K562 (cell line): ENCODE measurements around the gene UBL3. TPM values are rescaled to one million over a fixed set of nuclear protein-coding genes. Genes with fewer than 3 reads are reported as not detected.

ENCODE experiments used
- ATAC-seq: fragments of 200-7000 bp; cut with Tn5 transposase; 3 replicates; pipeline ENCODE4 v1.9.1; 2020; ENCODE audit warnings: moderate library complexity
- BruUV-seq: library from RNA; stranded (reverse); fragments of 400-500 nt; replicated peaks from 2 replicates; lab custom pipeline; 2021; lab: Mats Ljungman, UMichigan
- CTCF ChIA-PET: fragments of 300-600 bp; formaldehyde crosslinking; extraction: SDS; loops from one replicate; lab custom pipeline; 2021; ENCODE audit warnings: low intra/inter-chr PET ratio; lab: Yijun Ruan, JAX
- POLR2A ChIA-PET: fragments of 300-600, 350-650 bp; sonication (Branson Sonifier 250); formaldehyde crosslinking; extraction: SDS; loops from one replicate; lab custom pipeline; 2021; ENCODE audit warnings: antibody characterized with exemption, inconsistent platforms; lab: Yijun Ruan, JAX
- DNase-seq, 4 experiments: peaks; one replicate each; pipeline versions ENCODE4 v3.0.0 to v3.0.0-alpha.2; 2011 to 2018; ENCODE audit warnings: low spot score in 3 of 4, mixed read lengths in 3 of 4; ENCODE audit errors: extremely low read depth in 1 of 4
- FAIRE-seq: peaks from 2 replicates; lab custom pipeline; 2011; peaks lifted over from hg19 to GRCh38; lab: Jason Lieb, UNC
- H2AFZ ChIP-seq: 2 replicates; pipeline ENCODE4 v1.6.0; 2011; ENCODE audit warnings: low read depth, low read length, control low read depth, inconsistent platforms
- H3K27ac ChIP-seq: fragments of 200-600 bp; 3 replicates; pipeline ENCODE4 v1.8.0; 2011; ENCODE audit warnings: low read depth, mild to moderate bottlenecking, control low read depth, inconsistent platforms, low read length, moderate library complexity, mixed read lengths; ENCODE audit errors: extremely low read depth
- H3K27me3 ChIP-seq, 2 experiments: fragments of 300-600 bp in 1 of 2; 2 replicates in 1 of 2; 3 replicates in 1 of 2; pipeline versions ENCODE4 v1.6.0 to v1.8.0; 2011; ENCODE audit warnings: inconsistent platforms in 2 of 2, low read length in 2 of 2, mild to moderate bottlenecking in 1 of 2, mixed read lengths in 1 of 2, moderate library complexity in 1 of 2; ENCODE audit not compliant: control insufficient read depth in 2 of 2, insufficient read depth in 2 of 2
- H3K36me3 ChIP-seq: fragments of 300-600 bp; 3 replicates; pipeline ENCODE4 v1.8.0; 2011; ENCODE audit warnings: mild to moderate bottlenecking, low read length, inconsistent platforms; ENCODE audit not compliant: control insufficient read depth, insufficient read depth
- H3K4me1 ChIP-seq, 2 experiments: fragments of 200-600 bp in 1 of 2; replicated peaks in 1 of 2; 2 replicates in 1 of 2; 3 replicates in 1 of 2; pipeline versions ENCODE4 v1.5.1 to v1.8.0; 2011; ENCODE audit warnings: inconsistent platforms in 2 of 2, low read length in 2 of 2, mild to moderate bottlenecking in 1 of 2, mixed read lengths in 1 of 2, moderate library complexity in 1 of 2; ENCODE audit not compliant: control insufficient read depth in 2 of 2, insufficient read depth in 2 of 2
- H3K4me2 ChIP-seq: 2 replicates; pipeline ENCODE4 v1.6.1; 2011; ENCODE audit warnings: low read length, control low read depth, inconsistent platforms, mixed read lengths; ENCODE audit not compliant: insufficient read depth
- H3K4me3 ChIP-seq: fragments of 200-600 bp; sonication (generic), shearing (Covaris generic); 2 replicates; pipeline ENCODE4 v1.5.1; 2016; ENCODE audit warnings: control low read depth, inconsistent platforms
- H3K79me2 ChIP-seq: fragments of 200-600 bp; 3 replicates; pipeline ENCODE4 v1.8.0; 2011; ENCODE audit warnings: low read length, inconsistent platforms; ENCODE audit not compliant: control insufficient read depth, insufficient read depth
- H3K9ac ChIP-seq, 2 experiments: 2 replicates each; pipeline versions ENCODE4 v1.6.0 to v1.6.1; 2011; ENCODE audit warnings: low read depth in 2 of 2, low read length in 2 of 2, control low read depth in 1 of 2, inconsistent platforms in 1 of 2, mild to moderate bottlenecking in 1 of 2, mixed read lengths in 1 of 2; ENCODE audit not compliant: insufficient read depth in 1 of 2
- H3K9me1 ChIP-seq: one replicate; pipeline ENCODE4 v1.6.0; 2011; ENCODE audit warnings: inconsistent platforms, mild to moderate bottlenecking, low read length, moderate library complexity; ENCODE audit not compliant: control insufficient read depth, insufficient read depth
- H3K9me3 ChIP-seq: replicated peaks from 2 replicates; pipeline ENCODE4 v1.5.1; 2011; ENCODE audit warnings: low read depth, low read length, inconsistent platforms; ENCODE audit not compliant: control insufficient read depth, insufficient read depth
- H4K20me1 ChIP-seq: replicated peaks from 2 replicates; pipeline ENCODE4 v1.6.1; 2011; ENCODE audit warnings: low read length, inconsistent platforms, mixed read lengths; ENCODE audit not compliant: control insufficient read depth, insufficient read depth
- CBFB ChIP-seq: sonication (generic); formaldehyde crosslinking; IDR thresholded peaks from 2 replicates; pipeline ENCODE4 v1.4.0; 2020; ENCODE audit warnings: mild to moderate bottlenecking, missing genetic modification reagents
- ESRRB ChIP-seq: fragments of 250-450 bp; sonication (Bioruptor Pico); IDR thresholded peaks from 2 replicates; pipeline ENCODE4 v1.5.0; 2020; ENCODE audit warnings: mild to moderate bottlenecking, moderate library complexity, borderline replicate concordance
- ETV5 ChIP-seq: sonication (generic); formaldehyde crosslinking; IDR thresholded peaks from 2 replicates; pipeline ENCODE4 v1.4.0; 2020; ENCODE audit warnings: low read depth, mild to moderate bottlenecking, missing genetic modification reagents
- FIP1L1 ChIP-seq: fragments of 200-400 bp; formaldehyde crosslinking; IDR thresholded peaks from 2 replicates; pipeline ENCODE4 v1.6.1; 2018; ENCODE audit warnings: mild to moderate bottlenecking, low read depth, low read length; ENCODE audit not compliant: poor library complexity, severe bottlenecking
- FOSL1 ChIP-seq: fragments of 200-800 bp; sonication (Bioruptor generic); conservative IDR thresholded peaks from 2 replicates; pipeline ENCODE4 v1.6.1; 2016; ENCODE audit warnings: missing genetic modification characterization, missing compliant biosample characterization
- FOXM1 ChIP-seq, 2 experiments: fragments of 450-650 bp in 1 of 2; sonication (generic) in 1 of 2; formaldehyde crosslinking in 1 of 2; IDR thresholded peaks; 2 replicates each; pipeline versions ENCODE4 v1.6.1 to v1.9.0; 2017 to 2022; ENCODE audit warnings: low read depth in 2 of 2, mild to moderate bottlenecking in 2 of 2, missing genetic modification reagents in 1 of 2, moderate library complexity in 1 of 2
- GABPB2 ChIP-seq: fragments of 250-450 bp; sonication (Bioruptor Pico); conservative IDR thresholded peaks from 2 replicates; pipeline ENCODE4 v1.5.1; 2021; ENCODE audit warnings: mild to moderate bottlenecking
- KDM1A ChIP-seq, 2 experiments: fragments of 450-650 bp; IDR thresholded peaks; 2 replicates each; pipeline ENCODE4 v1.6.1; 2016; ENCODE audit warnings: mild to moderate bottlenecking in 2 of 2
- MCM2 ChIP-seq: fragments of 450-650 bp; IDR thresholded peaks from 2 replicates; pipeline ENCODE4 v1.6.1; 2017; ENCODE audit warnings: low read depth, mild to moderate bottlenecking
- MXI1 ChIP-seq: IDR thresholded peaks from 2 replicates; pipeline ENCODE4 v1.6.1; 2011; ENCODE audit warnings: low read depth, mild to moderate bottlenecking, improper control_type of control experiment, low read length
- NUFIP1 ChIP-seq: fragments of 450-650 bp; IDR thresholded peaks from 2 replicates; pipeline ENCODE4 v1.6.1; 2018; ENCODE audit not compliant: partially characterized antibody
- OTX1 ChIP-seq: fragments of 450-650 bp; formaldehyde crosslinking; IDR thresholded peaks from 2 replicates; pipeline ENCODE4 v1.4.0; 2022; ENCODE audit warnings: mild to moderate bottlenecking
- PHF20 ChIP-seq: fragments of 450-650 bp; IDR thresholded peaks from 2 replicates; pipeline ENCODE4 v1.6.1; 2018; ENCODE audit not compliant: partially characterized antibody
- POLR3G ChIP-seq: IDR thresholded peaks from 2 replicates; pipeline ENCODE4 v1.6.1; 2011; ENCODE audit not compliant: insufficient read length, insufficient replicate concordance; ENCODE audit errors: extremely low read depth
- PRMT5 ChIP-seq: sonication (generic); formaldehyde crosslinking; IDR thresholded peaks from 2 replicates; pipeline ENCODE4 v1.5.0; 2020; ENCODE audit warnings: missing genetic modification reagents
- SMAD2 ChIP-seq: fragments of 150-350 bp; IDR thresholded peaks from 2 replicates; pipeline ENCODE4 v1.6.1; 2014; ENCODE audit warnings: low read depth, mild to moderate bottlenecking, low read length
- SMAD3 ChIP-seq: fragments of 450-650 bp; formaldehyde crosslinking; conservative IDR thresholded peaks from 2 replicates; pipeline ENCODE4 v1.4.0; 2020; ENCODE audit warnings: mild to moderate bottlenecking
- ZBTB11 ChIP-seq, 3 experiments: fragments of 200-800 bp in 1 of 3; fragments of 250-450 bp in 1 of 3; fragments of 450-650 bp in 1 of 3; sonication (Bioruptor Pico) in 1 of 3; sonication (Bioruptor generic) in 1 of 3; formaldehyde crosslinking in 1 of 3; IDR thresholded peaks; 2 replicates each; pipeline versions ENCODE4 v1.6.1 to v1.8.0; 2016 to 2022; ENCODE audit warnings: mild to moderate bottlenecking in 2 of 3, missing genetic modification characterization in 2 of 3, missing compliant biosample characterization in 1 of 3, moderate library complexity in 1 of 3
- ZNF143 ChIP-seq: sonication (generic); formaldehyde crosslinking; IDR thresholded peaks from 2 replicates; pipeline ENCODE4 v1.9.0; 2022; ENCODE audit warnings: mild to moderate bottlenecking, missing genetic modification reagents
- ZNF507 ChIP-seq: conservative IDR thresholded peaks from 2 replicates; pipeline ENCODE4 v1.6.1; 2017; ENCODE audit warnings: missing genetic modification characterization, missing compliant biosample characterization
- ZNF766 ChIP-seq: fragments of 200-800 bp; sonication (Bioruptor generic); conservative IDR thresholded peaks from 2 replicates; pipeline ENCODE4 v1.6.1; 2016; ENCODE audit warnings: missing genetic modification characterization, missing compliant biosample characterization
- WGBS: fragments of 100-300 bp; shearing (Covaris generic); methylation state at CpG from one replicate; pipeline ENCODE4 v1.1.6; 2016; ENCODE audit warnings: low coverage, mixed read lengths; ENCODE audit not compliant: insufficient coverage; ENCODE audit errors: missing lambda C conversion rate; 5-methylcytosine and 5-hydroxymethylcytosine counted together
- in situ Hi-C: fragments of 300-500 bp; cut with MboI; formaldehyde crosslinking; loops from 4 replicates; pipeline ENCODE4 v1.15.0; 2018; ENCODE audit warnings: inconsistent platforms, mixed read lengths
- intact Hi-C: fragments of 100-400 bp; cut with micrococcal nuclease; formaldehyde crosslinking; loops from 2 replicates; pipeline ENCODE4 v1.14.2; 2022
- polyA plus RNA-seq, 8 experiments: library from polyadenylated mRNA; depleted of rRNA in 4 of 8; stranded (reverse) in 5 of 8; unstranded in 3 of 8; fragments of >200 nt; fragmentation: Nextera tagmentation in 2 of 8; fragmentation: Illumina TruSeq in 1 of 8; extraction: Ambion mirVana in 2 of 8; extraction: Trizol in 1 of 8; gene quantifications; 2 replicates each; pipeline versions ENCODE4 v1.2.1 to v1.2.3, GENCODE V29; 2011 to 2014; ENCODE audit warnings: inconsistent platforms in 1 of 8, missing spikeins in 1 of 8
- total RNA-seq, 7 experiments: library from RNA; depleted of rRNA in 6 of 7; stranded (reverse); fragments of >200 nt in 6 of 7; fragmentation: Illumina TruSeq in 2 of 7; extraction: Trizol in 2 of 7; gene quantifications; 2 replicates each; pipeline versions ENCODE4 v1.2.1 to v1.2.3, GENCODE V29; 2011 to 2021; ENCODE audit warnings: low replicate concordance in 1 of 7

UBL3 gene
- total and polyA plus RNA-seq, 9 of the 15 experiments (the other 6 are each of a cell fraction or from before 2014, with no cell fraction given) = 0.64 to 2.4 (median 1.8) TPM

- TF ChIP-seq PHF20 (no peak), POLR3G (no peak), MXI1 (no peak), SMAD2 (no peak), ETV5 (CRISPR knock-in tag) (no peak), PRMT5 (no peak), OTX1 (no peak), ESRRB (CRISPR knock-in tag) (no peak), KDM1A (IDR thresholded peaks at IDR 0.05) (peak; percentile 55 to 68; a peak in 3 of 4 replicates), FIP1L1 (no peak), SMAD3 (CRISPR knock-in tag) (no peak), GABPB2 (no peak), ZNF766 (CRISPR knock-in tag) (no peak)
- TF ChIP-seq, all 486 proteins: peak for 3
Observed at GRCh38 chr13:29849071-29849631, 1.3 kb downstream of the UBL3 start (continued).

GRCh38 chr13:29847501-29847983 lies 2.9 kb downstream of the UBL3 start:
- Histone ChIP-seq H4K20me1 (no peaks in the 10 kb centered on the region), H2AFZ (no peak overlapping the region), H3K9ac (no peak overlapping the region), H3K9me1 (no peaks in the 10 kb centered on the region), H3K4me3 (no peak overlapping the region), H3K4me2 (no peak overlapping the region), H3K27me3 (no peaks in the 10 kb centered on the region), H3K9me3 (no peaks in the 10 kb centered on the region), H3K27ac (no peak overlapping the region), H3K79me2 (no peaks in the 10 kb centered on the region), H3K36me3 (no peaks in the 10 kb centered on the region), H3K4me1 (peaks cover 3 to 7% of the 10 kb centered on the region in 2 experiments; a peak in 3 of 5 replicates)
- no peak for ATAC-seq
- no peak for DNase-seq
- no TSS peak for BruUV-seq
- ChIA-PET POLR2A (no interaction called here), CTCF (no interaction called here)
- intact Hi-C loops = loop anchor here (5.0 kb wide), 1 partner anchor 265 kb away; no protein-coding TSS in a partner anchor
- 67% methylated on average over 12 of the region's 13 CpGs for WGBS
- FAIRE-seq = no peak
- in situ Hi-C loops = no loop called here
- TF ChIP-seq CBFB (no peak), FOXM1 (IDR thresholded peaks at IDR 0.05; ENCODE audit: low read depth) (no peak), FOXM1 (CRISPR knock-in tag; IDR thresholded peaks at IDR 0.05; ENCODE audit: low read depth) (no peak), ZNF507 (tag) (no peak), ZNF143 (CRISPR knock-in tag) (no peak), ZBTB11 (CRISPR knock-in tag; IDR thresholded peaks at IDR 0.05) (no peak), NUFIP1 (no peak), MCM2 (no peak), FOSL1 (tag) (no peak)
